Effector memory CD8-positive, alpha-beta T cell (primary cell): ENCODE measurements around the gene MPZL2.

Source experiments
- ATAC-seq: fragments of 150-1000 bp; cut with Tn5 transposase; replicated peaks from 2 replicates; pipeline ENCODE4 v1.10.0; 2021; ENCODE audit warnings: mild to moderate bottlenecking, moderate library complexity
- DNase-seq, 3 experiments: peaks; one replicate each; pipeline ENCODE4 v3.0.0; 2021
- H3K27ac Mint-ChIP-seq, 2 donors: one replicate each; pipeline ENCODE4 v1.8.0; 2022; ENCODE audit warnings: mild to moderate bottlenecking in 2 of 2, mixed read lengths in 2 of 2, moderate library complexity in 2 of 2
- H3K27me3 Mint-ChIP-seq, 2 donors: one replicate each; pipeline ENCODE4 v1.8.0; 2022; ENCODE audit warnings: mixed read lengths in 2 of 2
- H3K36me3 Mint-ChIP-seq: one replicate; pipeline ENCODE4 v1.8.0; 2022; ENCODE audit warnings: mild to moderate bottlenecking, moderate library complexity, mixed read lengths; ENCODE audit not compliant: insufficient read depth
- H3K4me1 Mint-ChIP-seq, 2 donors: one replicate each; pipeline ENCODE4 v1.8.0; 2022; ENCODE audit warnings: low read depth in 2 of 2, mixed read lengths in 2 of 2
- H3K4me3 Mint-ChIP-seq, 2 donors: one replicate each; pipeline ENCODE4 v1.8.0; 2022; ENCODE audit warnings: mild to moderate bottlenecking in 2 of 2, mixed read lengths in 2 of 2, moderate library complexity in 2 of 2
- H3K9me3 Mint-ChIP-seq, 2 donors: one replicate each; pipeline ENCODE4 v1.8.0; 2022; ENCODE audit warnings: mixed read lengths in 2 of 2

MPZL2 gene

GRCh38 chr11:118232659-118233058 lies 31.4 kb downstream of the MPZL2 start:
- Mint-ChIP-seq H3K4me3 (no peak overlapping the region), H3K36me3 (peaks cover 37% of the 10 kb centered on the region)
- no peak for ATAC-seq

GRCh38 chr11:118231461-118231860 lies 32.6 kb downstream of the MPZL2 start:
- DNase-seq, result no peak
- H3K9me3 Mint-ChIP-seq, result no peaks in the 10 kb centered on the region
- H3K4me3 Mint-ChIP-seq, result no peak overlapping the region
- H3K27me3 Mint-ChIP-seq, result no peaks in the 10 kb centered on the region
- H3K36me3 Mint-ChIP-seq, result peaks cover 46% of the 10 kb centered on the region
- no peak for ATAC-seq
- peaks cover 44 to 47% of the 10 kb centered on the region in 2 donors for H3K4me1 Mint-ChIP-seq
- no peak overlapping the region for H3K27ac Mint-ChIP-seq

More at GRCh38 chr11:118232659-118233058, 31.4 kb downstream of the MPZL2 start:
- peak overlapping the region in 1 of 2 donors; percentile 5 for H3K27ac Mint-ChIP-seq
- no peak for DNase-seq
- no peaks in the 10 kb centered on the region for H3K9me3 Mint-ChIP-seq
- peaks cover 32 to 35% of the 10 kb centered on the region in 2 donors for H3K4me1 Mint-ChIP-seq
- H3K27me3 Mint-ChIP-seq, result no peaks in the 10 kb centered on the region

GRCh38 chr11:118230088-118230487 lies 34.0 kb downstream of the MPZL2 start:
- DNase-seq (peak; percentile 54 to 63 (median 60)), ATAC-seq (peak; percentile 57)
- Mint-ChIP-seq H3K36me3 (peaks cover 44% of the 10 kb centered on the region), H3K27ac (no peak overlapping the region), H3K4me1 (peaks cover 46 to 52% of the 10 kb centered on the region in 2 donors), H3K9me3 (no peaks in the 10 kb centered on the region), H3K27me3 (no peaks in the 10 kb centered on the region), H3K4me3 (peak overlapping the region; percentile 60 to 79)

- ATAC-seq (no peak), DNase-seq (no peak)
- peaks cover 51 to 59% of the 10 kb centered on the region in 2 donors for H3K4me1 Mint-ChIP-seq
- H3K27ac Mint-ChIP-seq, result no peak overlapping the region
- no peaks in the 10 kb centered on the region for H3K9me3 Mint-ChIP-seq
- peaks cover 47% of the 10 kb centered on the region for H3K36me3 Mint-ChIP-seq
- peak overlapping the region; percentile 60 to 79 for H3K4me3 Mint-ChIP-seq
- H3K27me3 Mint-ChIP-seq, result no peaks in the 10 kb centered on the region
Observed at GRCh38 chr11:118229274-118229847, 34.7 kb downstream of the MPZL2 start.

GRCh38 chr11:118227865-118228785 lies 36.0 kb downstream of the MPZL2 start:
- Mint-ChIP-seq H3K36me3 (peaks cover 41% of the 10 kb centered on the region), H3K4me3 (peak overlapping the region; percentile 60 to 79), H3K9me3 (no peaks in the 10 kb centered on the region), H3K27me3 (no peaks in the 10 kb centered on the region), H3K27ac (peak overlapping the region in 1 of 2 donors; percentile 92), H3K4me1 (peaks cover 56 to 60% of the 10 kb centered on the region in 2 donors)
- ATAC-seq (peak; percentile 60), DNase-seq (peak; percentile 44 to 51 (median 45))

- H3K4me1 Mint-ChIP-seq, result peaks cover 68% of the 10 kb centered on the region in 2 donors
- peaks cover 38% of the 10 kb centered on the region for H3K36me3 Mint-ChIP-seq
- DNase-seq (no peak), ATAC-seq (no peak)
- peak overlapping the region in 1 of 2 donors; percentile 92 for H3K27ac Mint-ChIP-seq
- H3K27me3 Mint-ChIP-seq, result no peaks in the 10 kb centered on the region
- H3K4me3 Mint-ChIP-seq, result peak overlapping the region; percentile 60 to 79
- H3K9me3 Mint-ChIP-seq, result no peaks in the 10 kb centered on the region
Observed at GRCh38 chr11:118226781-118227180, 37.3 kb downstream of the MPZL2 start.

- Mint-ChIP-seq H3K9me3 (no peaks in the 10 kb centered on the region), H3K36me3 (peaks cover 38% of the 10 kb centered on the region)
Observed at GRCh38 chr11:118226296-118226695, 37.8 kb downstream of the MPZL2 start.

GRCh38 chr11:118224511-118225188 lies 39.4 kb downstream of the MPZL2 start, which contains the start of gene JAML:
Gene JAML, minus strand, starts transcription at chr11:118225011. Its CDS starts 10,145 bp downstream, at chr11:118214866.
- DNase-seq (peak; percentile 42 to 49 (median 44)), ATAC-seq (peak; percentile 50)
- H3K36me3 Mint-ChIP-seq, result peaks cover 38% of the 10 kb centered on the region
- H3K9me3 Mint-ChIP-seq, result no peaks in the 10 kb centered on the region
- peak within 1 kb of the TSS; percentile 84 to 88 for H3K4me3 Mint-ChIP-seq
- peaks cover 74 to 81% of the 10 kb centered on the region in 2 donors for H3K4me1 Mint-ChIP-seq
- peak within 1 kb of the TSS; percentile 85 to 94 for H3K27ac Mint-ChIP-seq
- no peaks in the 10 kb centered on the region for H3K27me3 Mint-ChIP-seq

More at GRCh38 chr11:118226296-118226695, 37.8 kb downstream of the MPZL2 start:
- Mint-ChIP-seq H3K27me3 (no peaks in the 10 kb centered on the region), H3K4me3 (peak overlapping the region; percentile 60 to 79), H3K4me1 (peaks cover 68 to 69% of the 10 kb centered on the region in 2 donors), H3K27ac (peak overlapping the region in 1 of 2 donors; percentile 92)
- ATAC-seq (no peak), DNase-seq (no peak)

- DNase-seq (no peak), ATAC-seq (peak; percentile 17)
- H3K36me3 Mint-ChIP-seq, result peaks cover 32% of the 10 kb centered on the region
- peak overlapping the region; percentile 84 to 88 for H3K4me3 Mint-ChIP-seq
- H3K27me3 Mint-ChIP-seq, result no peaks in the 10 kb centered on the region
- H3K4me1 Mint-ChIP-seq, result peaks cover 73 to 80% of the 10 kb centered on the region in 2 donors
- peak overlapping the region; percentile 85 to 94 for H3K27ac Mint-ChIP-seq
- H3K9me3 Mint-ChIP-seq, result no peaks in the 10 kb centered on the region
Observed at GRCh38 chr11:118223992-118224391, 40.1 kb downstream of the MPZL2 start.

GRCh38 chr11:118223570-118223969 lies 40.5 kb downstream of the MPZL2 start:
- H3K9me3 Mint-ChIP-seq, result no peaks in the 10 kb centered on the region
- H3K36me3 Mint-ChIP-seq, result peaks cover 28% of the 10 kb centered on the region
- no peak for DNase-seq
- no peaks in the 10 kb centered on the region for H3K27me3 Mint-ChIP-seq
- no peak for ATAC-seq
- H3K27ac Mint-ChIP-seq, result peak overlapping the region; percentile 85 to 94
- peak overlapping the region; percentile 84 to 88 for H3K4me3 Mint-ChIP-seq
- peaks cover 75 to 80% of the 10 kb centered on the region in 2 donors for H3K4me1 Mint-ChIP-seq

- Mint-ChIP-seq H3K4me1 (peaks cover 71 to 79% of the 10 kb centered on the region in 2 donors), H3K4me3 (peak overlapping the region; percentile 84 to 88), H3K27me3 (no peaks in the 10 kb centered on the region), H3K36me3 (peaks cover 23% of the 10 kb centered on the region), H3K27ac (peak overlapping the region; percentile 85 to 94), H3K9me3 (no peaks in the 10 kb centered on the region)
- no peak for DNase-seq
- no peak for ATAC-seq
Observed at GRCh38 chr11:118222437-118222836, 41.7 kb downstream of the MPZL2 start.

- Mint-ChIP-seq H3K27me3 (no peaks in the 10 kb centered on the region), H3K9me3 (no peaks in the 10 kb centered on the region), H3K4me3 (peak overlapping the region; percentile 84 to 88), H3K36me3 (peaks cover 15% of the 10 kb centered on the region), H3K4me1 (peaks cover 66 to 79% of the 10 kb centered on the region in 2 donors), H3K27ac (peak overlapping the region; percentile 85 to 94)
- no peak for ATAC-seq
- DNase-seq, result no peak
Observed at GRCh38 chr11:118221419-118221818, 42.7 kb downstream of the MPZL2 start.

- Mint-ChIP-seq H3K9me3 (no peaks in the 10 kb centered on the region), H3K4me3 (peak overlapping the region; percentile 76 to 88), H3K36me3 (peaks cover 21% of the 10 kb centered on the region), H3K27ac (peak overlapping the region; percentile 85 to 94), H3K27me3 (no peaks in the 10 kb centered on the region), H3K4me1 (peaks cover 59 to 80% of the 10 kb centered on the region in 2 donors)
- ATAC-seq (no peak), DNase-seq (no peak)
Observed at GRCh38 chr11:118219732-118220131, 44.4 kb downstream of the MPZL2 start.
